Natural killer cell (primary cell): ENCODE measurements around the gene SRP14. TPM values are rescaled to one million over a fixed set of nuclear protein-coding genes. Genes with fewer than 3 reads are reported as not detected.

Experiments
- ATAC-seq, 3 donors: fragments of 150-1000 bp in 2 of 3; fragments of 200-7000 bp in 1 of 3; cut with Tn5 transposase; 1 replicate in 1 of 3; 2 replicates in 2 of 3; pipeline ENCODE4 v1.10.0; 2021; ENCODE audit warnings: mild to moderate bottlenecking in 2 of 3, moderate library complexity in 2 of 3
- DNase-seq, 2 donors: peaks; one replicate each; pipeline versions ENCODE4 v3.0.0 to v3.0.0-alpha.2; 2013 to 2021; ENCODE audit warnings: mixed read lengths in 1 of 2
- H3K27ac ChIP-seq: one replicate; pipeline ENCODE4 v1.5.1; 2013; ENCODE audit warnings: mild to moderate bottlenecking, low read length
- H3K27me3 ChIP-seq: one replicate; pipeline ENCODE4 v1.6.1; 2013; ENCODE audit warnings: low read length; ENCODE audit not compliant: control insufficient read depth, insufficient read depth
- H3K36me3 ChIP-seq: one replicate; pipeline ENCODE4 v1.6.1; 2013; ENCODE audit warnings: low read length; ENCODE audit not compliant: control insufficient read depth, insufficient read depth
- H3K4me1 ChIP-seq: one replicate; pipeline ENCODE4 v1.6.1; 2013; ENCODE audit warnings: low read length; ENCODE audit not compliant: control insufficient read depth, insufficient read depth
- H3K4me3 ChIP-seq: one replicate; pipeline ENCODE4 v1.5.1; 2013; ENCODE audit warnings: low read length
- H3K9me3 ChIP-seq: one replicate; pipeline ENCODE4 v1.6.1; 2013; ENCODE audit warnings: low read length; ENCODE audit not compliant: control insufficient read depth, insufficient read depth
- H3K27ac Mint-ChIP-seq, 2 donors: one replicate each; pipeline ENCODE4 v1.8.0; 2022; ENCODE audit warnings: mild to moderate bottlenecking in 2 of 2, mixed read lengths in 2 of 2, moderate library complexity in 1 of 2
- H3K27me3 Mint-ChIP-seq, 2 donors: one replicate each; pipeline ENCODE4 v1.8.0; 2022; ENCODE audit warnings: low read depth in 2 of 2, mixed read lengths in 2 of 2
- H3K36me3 Mint-ChIP-seq: one replicate; pipeline ENCODE4 v1.8.0; 2022; ENCODE audit warnings: mixed read lengths
- H3K4me1 Mint-ChIP-seq, 2 donors: one replicate each; pipeline ENCODE4 v1.8.0; 2022; ENCODE audit warnings: mixed read lengths in 2 of 2
- H3K4me3 Mint-ChIP-seq: one replicate; pipeline ENCODE4 v1.8.0; 2022; ENCODE audit warnings: mild to moderate bottlenecking, moderate library complexity, mixed read lengths
- H3K9me3 Mint-ChIP-seq, 2 donors: one replicate each; pipeline ENCODE4 v1.8.0; 2022; ENCODE audit warnings: mixed read lengths in 2 of 2
- WGBS: methylation state at CpG from one replicate; pipeline ENCODE4 v1.1.7; 2013; ENCODE audit warnings: missing lambda C conversion rate; ENCODE audit not compliant: insufficient coverage; 5-methylcytosine and 5-hydroxymethylcytosine counted together
- intact Hi-C: fragments of 100-400 bp; cut with micrococcal nuclease; formaldehyde crosslinking; loops from one replicate; pipeline ENCODE4 v1.14.2; 2022
- total RNA-seq, 4 donors: library from RNA; stranded (reverse); fragments of 120-200 nt in 1 of 4; gene quantifications; one replicate each; pipeline versions ENCODE4 v1.2.3 to v1.2.4, GENCODE V29; 2013 to 2022
- TF ChIP-seq, protein P1 (sequence below): fragments of 200-600 bp; IDR thresholded peaks from one replicate; pipeline ENCODE4 v1.8.0; 2022; ENCODE audit warnings: antibody characterized with exemption

SRP14 gene
- total RNA-seq, 3 donors from 2014 or later (not counting 1 experiment from before 2014, with no cell fraction given) = 126 to 143 (median 127) TPM

DNA sequence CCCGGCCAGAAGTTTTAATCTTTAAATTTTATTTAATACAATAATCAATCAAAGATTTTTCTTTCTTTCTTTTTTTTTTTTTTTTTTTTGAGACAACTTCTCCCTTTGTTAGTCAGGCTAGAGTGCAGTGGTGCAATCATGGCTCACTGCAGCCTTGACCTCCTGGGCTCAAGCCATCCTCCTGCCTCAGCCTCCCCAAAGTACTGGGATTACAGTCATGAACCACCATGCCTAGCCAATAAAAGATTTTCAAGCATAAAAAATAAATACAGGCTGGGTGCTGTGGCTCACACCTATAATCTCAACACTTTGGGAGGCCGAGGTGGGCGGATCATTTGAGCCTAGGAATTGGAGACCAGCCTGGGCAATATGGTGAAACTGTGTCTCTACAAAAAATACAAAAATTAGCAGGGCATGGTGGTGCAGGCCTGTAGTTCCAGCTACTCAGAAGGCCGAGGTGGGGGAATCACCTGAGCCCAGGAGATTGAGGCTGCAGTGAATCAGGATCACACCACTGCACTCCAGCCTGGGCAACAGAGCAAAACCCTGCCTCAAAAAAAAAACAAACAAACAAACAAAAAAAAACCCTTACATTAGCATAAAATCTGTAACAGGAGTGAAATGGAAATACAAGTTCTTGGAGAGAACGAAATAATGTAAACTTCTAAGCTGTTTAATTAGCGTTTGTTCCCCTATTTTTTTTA is 29.1 kb upstream of the SRP14 start:
- TF ChIP-seq, protein P1, sequence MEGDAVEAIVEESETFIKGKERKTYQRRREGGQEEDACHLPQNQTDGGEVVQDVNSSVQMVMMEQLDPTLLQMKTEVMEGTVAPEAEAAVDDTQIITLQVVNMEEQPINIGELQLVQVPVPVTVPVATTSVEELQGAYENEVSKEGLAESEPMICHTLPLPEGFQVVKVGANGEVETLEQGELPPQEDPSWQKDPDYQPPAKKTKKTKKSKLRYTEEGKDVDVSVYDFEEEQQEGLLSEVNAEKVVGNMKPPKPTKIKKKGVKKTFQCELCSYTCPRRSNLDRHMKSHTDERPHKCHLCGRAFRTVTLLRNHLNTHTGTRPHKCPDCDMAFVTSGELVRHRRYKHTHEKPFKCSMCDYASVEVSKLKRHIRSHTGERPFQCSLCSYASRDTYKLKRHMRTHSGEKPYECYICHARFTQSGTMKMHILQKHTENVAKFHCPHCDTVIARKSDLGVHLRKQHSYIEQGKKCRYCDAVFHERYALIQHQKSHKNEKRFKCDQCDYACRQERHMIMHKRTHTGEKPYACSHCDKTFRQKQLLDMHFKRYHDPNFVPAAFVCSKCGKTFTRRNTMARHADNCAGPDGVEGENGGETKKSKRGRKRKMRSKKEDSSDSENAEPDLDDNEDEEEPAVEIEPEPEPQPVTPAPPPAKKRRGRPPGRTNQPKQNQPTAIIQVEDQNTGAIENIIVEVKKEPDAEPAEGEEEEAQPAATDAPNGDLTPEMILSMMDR = no peak
- no peak overlapping the region for H3K4me3 ChIP-seq
- no peaks in the 10 kb centered on the region for H3K4me1 Mint-ChIP-seq
- no peaks in the 10 kb centered on the region for H3K9me3 ChIP-seq
- no peak overlapping the region for H3K27ac ChIP-seq
- ATAC-seq = no peak
- no peak overlapping the region for H3K4me3 Mint-ChIP-seq
- no peaks in the 10 kb centered on the region for H3K36me3 ChIP-seq
- H3K27me3 ChIP-seq = no peaks in the 10 kb centered on the region
- H3K4me1 ChIP-seq = peaks cover 7% of the 10 kb centered on the region
- H3K36me3 Mint-ChIP-seq = no peaks in the 10 kb centered on the region
- no peaks in the 10 kb centered on the region for H3K27me3 Mint-ChIP-seq
- 95% methylated on average over 5 of the region's 6 CpGs for WGBS
- intact Hi-C loops = no loop called here
- no peaks in the 10 kb centered on the region for H3K9me3 Mint-ChIP-seq
- no peak overlapping the region for H3K27ac Mint-ChIP-seq
- no peak for DNase-seq

GRCh38 chr15:40066589-40066988 is 27.6 kb upstream of the SRP14 start:
- no peaks in the 10 kb centered on the region for H3K36me3 Mint-ChIP-seq
- H3K4me1 ChIP-seq = peaks cover 7% of the 10 kb centered on the region
- H3K4me3 ChIP-seq = no peak overlapping the region
- H3K27me3 ChIP-seq = no peaks in the 10 kb centered on the region
- ATAC-seq = no peak
- no peak for DNase-seq
- TF ChIP-seq, protein P1 = no peak
- no peak overlapping the region for H3K27ac ChIP-seq
- intact Hi-C loops = no loop called here
- H3K36me3 ChIP-seq = no peaks in the 10 kb centered on the region
- H3K27ac Mint-ChIP-seq = no peak overlapping the region
- no peaks in the 10 kb centered on the region for H3K27me3 Mint-ChIP-seq
- H3K9me3 Mint-ChIP-seq = no peaks in the 10 kb centered on the region
- WGBS = 95% methylated on average over 5 of the region's 5 CpGs
- no peak overlapping the region for H3K4me3 Mint-ChIP-seq
- no peaks in the 10 kb centered on the region for H3K9me3 ChIP-seq
- no peaks in the 10 kb centered on the region for H3K4me1 Mint-ChIP-seq

- Histone ChIP-seq H3K4me3 (no peak overlapping the region), H3K36me3 (no peaks in the 10 kb centered on the region), H3K4me1 (peaks cover 7% of the 10 kb centered on the region), H3K27ac (no peak overlapping the region), H3K27me3 (no peaks in the 10 kb centered on the region), H3K9me3 (no peaks in the 10 kb centered on the region)
- no peak overlapping the region for H3K27ac Mint-ChIP-seq
- no peak overlapping the region for H3K4me3 Mint-ChIP-seq
- no peaks in the 10 kb centered on the region for H3K36me3 Mint-ChIP-seq
- WGBS = 63% methylated on average over 3 of the region's 3 CpGs
- ATAC-seq = no peak
- TF ChIP-seq, protein P1 = no peak
- H3K4me1 Mint-ChIP-seq = no peaks in the 10 kb centered on the region
- H3K9me3 Mint-ChIP-seq = no peaks in the 10 kb centered on the region
- intact Hi-C loops = no loop called here
- no peak for DNase-seq
- no peaks in the 10 kb centered on the region for H3K27me3 Mint-ChIP-seq
Measured at GRCh38 chr15:40065166-40065565, 26.2 kb upstream of the SRP14 start.
